ENCODE results near the gene KIF19.
A peak's percentile ranks its signal among the peaks of the same experiment; 100 is the strongest.
"Not testable (repeated sequence)": the region's sequence is repeated elsewhere in the genome, so short reads cannot be mapped to it uniquely, and the experiment has no call there.

Gene KIF19

GRCh38 chr17:74325743-74326379, at the start of gene KIF19:
Gene KIF19, plus strand, starts transcription at chr17:74326226. Its CDS starts 124 bp downstream, at chr17:74326350.
- DNase-seq: peak; percentile 64

GRCh38 chr17:74276541-74277009, 49.5 kb upstream of the KIF19 start:
- peak; percentile 62 for DNase-seq

GRCh38 chr17:74277935-74278334, 48.1 kb upstream of the KIF19 start:
- DNase-seq: no peak

- DNase-seq: not testable (repeated sequence)
Measured at GRCh38 chr17:74279617-74280016, 46.4 kb upstream of the KIF19 start.

- DNase-seq: no peak
Measured at GRCh38 chr17:74280093-74280513, 45.9 kb upstream of the KIF19 start.

GRCh38 chr17:74281799-74282198, 44.2 kb upstream of the KIF19 start:
- DNase-seq: no peak

- DNase-seq: not testable (repeated sequence)
Measured at GRCh38 chr17:74282274-74282586, 43.8 kb upstream of the KIF19 start.

- no peak for DNase-seq
Measured at GRCh38 chr17:74282587-74283370, 43.2 kb upstream of the KIF19 start.

- DNase-seq: no peak
Measured at GRCh38 chr17:74283371-74283673, 42.7 kb upstream of the KIF19 start.

- no peak for DNase-seq
Measured at GRCh38 chr17:74287031-74287602, 38.9 kb upstream of the KIF19 start.

- no peak for DNase-seq
Measured at GRCh38 chr17:74288785-74289184, 37.2 kb upstream of the KIF19 start.

- no peak for DNase-seq
Measured at GRCh38 chr17:74289688-74290087, 36.3 kb upstream of the KIF19 start.

- DNase-seq: no peak
Measured at GRCh38 chr17:74290340-74290739, 35.7 kb upstream of the KIF19 start.

GRCh38 chr17:74292495-74292894, 33.5 kb upstream of the KIF19 start:
- no peak for DNase-seq

- DNase-seq: no peak
Measured at GRCh38 chr17:74295625-74296547, 30.1 kb upstream of the KIF19 start.

- peak; percentile 77 for DNase-seq
Measured at GRCh38 chr17:74296548-74296936, 29.5 kb upstream of the KIF19 start.

GRCh38 chr17:74297941-74298340, 28.1 kb upstream of the KIF19 start:
- no peak for DNase-seq

GRCh38 chr17:74298778-74299177, 27.2 kb upstream of the KIF19 start:
- DNase-seq: peak; percentile 43

- DNase-seq: no peak
Measured at GRCh38 chr17:74299226-74300009, 26.6 kb upstream of the KIF19 start.

- DNase-seq: no peak
Measured at GRCh38 chr17:74303305-74303704, 22.7 kb upstream of the KIF19 start.

GRCh38 chr17:74304184-74304583, 21.8 kb upstream of the KIF19 start:
- DNase-seq: no peak
